ENCODE data around the gene UCK2.

The UCK2 gene

GRCh38 chr1:165884009-165884689, 56.7 kb downstream of the UCK2 start:
- H3K27ac ChIP-seq (ENCODE audit: low read depth, low read length): no peak overlapping the region
- 0 out of 2 replicates have a peak, but pooled peaks cover under 1% of the 10 kb centered on the region for H3F3A ChIP-seq (ENCODE audit: control insufficient read depth, insufficient read depth)
- no peak for TF ChIP-seq EZH2phosphoT487 (IDR thresholded peaks at IDR 0.05; ENCODE audit: borderline replicate concordance, low read length)
- TF ChIP-seq, protein P1, sequence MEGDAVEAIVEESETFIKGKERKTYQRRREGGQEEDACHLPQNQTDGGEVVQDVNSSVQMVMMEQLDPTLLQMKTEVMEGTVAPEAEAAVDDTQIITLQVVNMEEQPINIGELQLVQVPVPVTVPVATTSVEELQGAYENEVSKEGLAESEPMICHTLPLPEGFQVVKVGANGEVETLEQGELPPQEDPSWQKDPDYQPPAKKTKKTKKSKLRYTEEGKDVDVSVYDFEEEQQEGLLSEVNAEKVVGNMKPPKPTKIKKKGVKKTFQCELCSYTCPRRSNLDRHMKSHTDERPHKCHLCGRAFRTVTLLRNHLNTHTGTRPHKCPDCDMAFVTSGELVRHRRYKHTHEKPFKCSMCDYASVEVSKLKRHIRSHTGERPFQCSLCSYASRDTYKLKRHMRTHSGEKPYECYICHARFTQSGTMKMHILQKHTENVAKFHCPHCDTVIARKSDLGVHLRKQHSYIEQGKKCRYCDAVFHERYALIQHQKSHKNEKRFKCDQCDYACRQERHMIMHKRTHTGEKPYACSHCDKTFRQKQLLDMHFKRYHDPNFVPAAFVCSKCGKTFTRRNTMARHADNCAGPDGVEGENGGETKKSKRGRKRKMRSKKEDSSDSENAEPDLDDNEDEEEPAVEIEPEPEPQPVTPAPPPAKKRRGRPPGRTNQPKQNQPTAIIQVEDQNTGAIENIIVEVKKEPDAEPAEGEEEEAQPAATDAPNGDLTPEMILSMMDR (IDR thresholded peaks at IDR 0.05; ENCODE audit: low read depth, low read length, poor library complexity, severe bottlenecking): no peak
- peak overlapping the region; percentile 10; the same call in 1 of the 2 replicates for H3K4me2 ChIP-seq (ENCODE audit: low read length)
- H3K36me3 ChIP-seq (ENCODE audit: control insufficient read depth, low read length): 0 out of 2 replicates have a peak, but pooled peaks cover 3% of the 10 kb centered on the region
- no peaks in the 10 kb centered on the region for H3K27me3 ChIP-seq (ENCODE audit: control insufficient read depth, low read length)
- H4K20me1 ChIP-seq (ENCODE audit: control insufficient read depth, insufficient read depth, low read depth, low read length): peaks cover 21% of the 10 kb centered on the region
- H3K9me3 ChIP-seq (ENCODE audit: control insufficient read depth, insufficient read depth, low read length): no peaks in the 10 kb centered on the region
- H3K79me2 ChIP-seq (ENCODE audit: control insufficient read depth, low read length): peaks cover 96% of the 10 kb centered on the region
- peaks cover 28% of the 10 kb centered on the region for H3K4me1 ChIP-seq (ENCODE audit: control insufficient read depth, low read length)
- no peaks in the 10 kb centered on the region for H3K9me2 ChIP-seq (replicated peaks; ENCODE audit: control insufficient read depth, low read length)
- H3K4me3 ChIP-seq (ENCODE audit: low read length): no peak overlapping the region

- no peaks in the 10 kb centered on the region for H3F3A ChIP-seq (ENCODE audit: control insufficient read depth, insufficient read depth)
- H3K36me3 ChIP-seq (ENCODE audit: control insufficient read depth, low read length): 0 out of 2 replicates have a peak, but pooled peaks cover 3% of the 10 kb centered on the region
- TF ChIP-seq, protein P1 (IDR thresholded peaks at IDR 0.05; ENCODE audit: low read depth, low read length, poor library complexity, severe bottlenecking): no peak
- TF ChIP-seq EZH2phosphoT487 (IDR thresholded peaks at IDR 0.05; ENCODE audit: borderline replicate concordance, low read length): no peak
- H3K27me3 ChIP-seq (ENCODE audit: control insufficient read depth, low read length): no peaks in the 10 kb centered on the region
- H3K9me3 ChIP-seq (ENCODE audit: control insufficient read depth, insufficient read depth, low read length): no peaks in the 10 kb centered on the region
- no peak overlapping the region for H3K27ac ChIP-seq (ENCODE audit: low read depth, low read length)
- H3K4me3 ChIP-seq (ENCODE audit: low read length): no peak overlapping the region
- H4K20me1 ChIP-seq (ENCODE audit: control insufficient read depth, insufficient read depth, low read depth, low read length): peaks cover 21% of the 10 kb centered on the region
- H3K4me1 ChIP-seq (ENCODE audit: control insufficient read depth, low read length): peaks cover 28% of the 10 kb centered on the region
- peak overlapping the region; percentile 36 for H3K4me2 ChIP-seq (ENCODE audit: low read length)
- peaks cover 95% of the 10 kb centered on the region for H3K79me2 ChIP-seq (ENCODE audit: control insufficient read depth, low read length)
- H3K9me2 ChIP-seq (replicated peaks; ENCODE audit: control insufficient read depth, low read length): no peaks in the 10 kb centered on the region
Measured at GRCh38 chr1:165884690-165885304, 57.4 kb downstream of the UCK2 start.

GRCh38 chr1:165885305-165885694, 57.9 kb downstream of the UCK2 start:
- Histone ChIP-seq H3K4me1 (ENCODE audit: control insufficient read depth, low read length) (peaks cover 28% of the 10 kb centered on the region), H3F3A (ENCODE audit: control insufficient read depth, insufficient read depth) (no peaks in the 10 kb centered on the region), H3K9me3 (ENCODE audit: control insufficient read depth, insufficient read depth, low read length) (no peaks in the 10 kb centered on the region), H3K79me2 (ENCODE audit: control insufficient read depth, low read length) (peaks cover 94% of the 10 kb centered on the region), H3K4me2 (ENCODE audit: low read length) (peak overlapping the region; percentile 36; the same call in 1 of the 2 replicates), H3K4me3 (ENCODE audit: low read length) (no peak overlapping the region), H3K27ac (ENCODE audit: low read depth, low read length) (no peak overlapping the region), H3K9me2 (replicated peaks; ENCODE audit: control insufficient read depth, low read length) (no peaks in the 10 kb centered on the region), H4K20me1 (ENCODE audit: control insufficient read depth, insufficient read depth, low read depth, low read length) (peaks cover 21% of the 10 kb centered on the region), H3K27me3 (ENCODE audit: control insufficient read depth, low read length) (no peaks in the 10 kb centered on the region), H3K36me3 (ENCODE audit: control insufficient read depth, low read length) (0 out of 2 replicates have a peak, but pooled peaks cover 3% of the 10 kb centered on the region)
- TF ChIP-seq EZH2phosphoT487 (IDR thresholded peaks at IDR 0.05; ENCODE audit: borderline replicate concordance, low read length): no peak
- TF ChIP-seq, protein P1 (IDR thresholded peaks at IDR 0.05; ENCODE audit: low read depth, low read length, poor library complexity, severe bottlenecking): no peak
